ENCODE data around the gene ARL4D.

ARL4D gene

DNA sequence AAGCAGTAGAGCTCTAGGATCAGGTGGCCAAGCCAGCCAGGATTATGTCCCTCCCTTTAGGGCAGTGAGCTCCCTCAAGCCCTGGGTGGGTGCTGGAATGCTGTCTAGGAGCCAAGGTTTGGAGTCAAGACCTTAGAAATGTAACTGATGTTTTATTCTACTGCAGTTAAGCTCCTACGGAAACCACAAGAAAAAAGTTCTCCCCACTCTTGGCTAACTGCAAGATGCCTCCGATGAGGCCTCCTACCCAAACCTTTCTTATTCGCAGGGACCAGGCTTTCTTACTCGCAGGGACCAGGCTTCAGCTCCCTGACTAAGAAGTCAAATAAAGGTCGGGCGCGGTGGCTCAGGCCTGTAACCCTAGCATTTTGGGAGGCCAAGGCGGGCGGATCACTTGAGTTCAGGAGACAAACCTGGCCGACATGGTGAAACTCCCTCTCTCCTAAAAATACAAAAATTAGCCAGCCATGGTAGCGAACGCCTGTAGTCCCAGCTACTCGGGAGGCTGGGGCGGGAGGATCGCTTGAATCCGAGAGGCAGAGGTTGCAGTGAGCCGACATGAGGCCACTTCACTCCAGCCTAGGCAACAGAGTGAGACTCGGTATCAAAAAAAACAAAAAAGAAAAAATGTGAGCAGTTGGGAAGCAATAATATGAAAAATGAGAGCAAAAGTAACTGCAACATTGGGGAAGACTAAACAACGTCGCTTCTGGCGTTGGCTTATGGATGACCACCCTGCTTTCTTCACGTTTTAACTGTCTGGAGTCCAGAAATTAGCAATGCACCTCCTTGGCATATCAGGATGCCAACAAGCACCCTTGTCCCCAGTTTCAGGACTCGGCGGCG is 31.7 kb upstream of the ARL4D start:
- Histone ChIP-seq H4K20me1 (ENCODE audit: insufficient read depth, low read length) (no peaks in the 10 kb centered on the region), H3K79me2 (ENCODE audit: low read length) (no peaks in the 10 kb centered on the region), H3K27ac (ENCODE audit: low read length) (peak overlapping the region; percentile 70; the same call in 1 of the 2 replicates), H3K4me3 (ENCODE audit: low read length) (no peak overlapping the region; the same call in 1 of the 2 replicates), H3K4me2 (ENCODE audit: low read depth, low read length) (peak overlapping the region; percentile 86), H3K36me3 (replicated peaks; ENCODE audit: insufficient read depth, low read length) (no peaks in the 10 kb centered on the region), H3K9me2 (replicated peaks; ENCODE audit: insufficient read depth, low read length) (no peaks in the 10 kb centered on the region), H2AFZ (ENCODE audit: low read length) (no peak overlapping the region), H3K9ac (ENCODE audit: low read length) (peak overlapping the region; percentile 73; the same call in 1 of the 2 replicates), H3K9me3 (replicated peaks; ENCODE audit: insufficient read depth, low read length) (no peaks in the 10 kb centered on the region), H3K27me3 (replicated peaks; ENCODE audit: insufficient read depth, low read length) (peaks cover 25% of the 10 kb centered on the region), H3F3A (ENCODE audit: insufficient read depth, low read length) (peaks cover 17% of the 10 kb centered on the region), H3K4me1 (ENCODE audit: low read length) (peaks cover 5% of the 10 kb centered on the region)
- no peak for DNase-seq
- TF ChIP-seq, protein P1, sequence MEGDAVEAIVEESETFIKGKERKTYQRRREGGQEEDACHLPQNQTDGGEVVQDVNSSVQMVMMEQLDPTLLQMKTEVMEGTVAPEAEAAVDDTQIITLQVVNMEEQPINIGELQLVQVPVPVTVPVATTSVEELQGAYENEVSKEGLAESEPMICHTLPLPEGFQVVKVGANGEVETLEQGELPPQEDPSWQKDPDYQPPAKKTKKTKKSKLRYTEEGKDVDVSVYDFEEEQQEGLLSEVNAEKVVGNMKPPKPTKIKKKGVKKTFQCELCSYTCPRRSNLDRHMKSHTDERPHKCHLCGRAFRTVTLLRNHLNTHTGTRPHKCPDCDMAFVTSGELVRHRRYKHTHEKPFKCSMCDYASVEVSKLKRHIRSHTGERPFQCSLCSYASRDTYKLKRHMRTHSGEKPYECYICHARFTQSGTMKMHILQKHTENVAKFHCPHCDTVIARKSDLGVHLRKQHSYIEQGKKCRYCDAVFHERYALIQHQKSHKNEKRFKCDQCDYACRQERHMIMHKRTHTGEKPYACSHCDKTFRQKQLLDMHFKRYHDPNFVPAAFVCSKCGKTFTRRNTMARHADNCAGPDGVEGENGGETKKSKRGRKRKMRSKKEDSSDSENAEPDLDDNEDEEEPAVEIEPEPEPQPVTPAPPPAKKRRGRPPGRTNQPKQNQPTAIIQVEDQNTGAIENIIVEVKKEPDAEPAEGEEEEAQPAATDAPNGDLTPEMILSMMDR (IDR thresholded peaks at IDR 0.05; ENCODE audit: low read length), result no peak
- TF ChIP-seq EZH2 (optimal IDR thresholded peaks at IDR 0.05; ENCODE audit: low read depth, low read length), result no peak
- TF ChIP-seq EZH2phosphoT487 (IDR thresholded peaks at IDR 0.05; ENCODE audit: low read length), result no peak

DNA sequence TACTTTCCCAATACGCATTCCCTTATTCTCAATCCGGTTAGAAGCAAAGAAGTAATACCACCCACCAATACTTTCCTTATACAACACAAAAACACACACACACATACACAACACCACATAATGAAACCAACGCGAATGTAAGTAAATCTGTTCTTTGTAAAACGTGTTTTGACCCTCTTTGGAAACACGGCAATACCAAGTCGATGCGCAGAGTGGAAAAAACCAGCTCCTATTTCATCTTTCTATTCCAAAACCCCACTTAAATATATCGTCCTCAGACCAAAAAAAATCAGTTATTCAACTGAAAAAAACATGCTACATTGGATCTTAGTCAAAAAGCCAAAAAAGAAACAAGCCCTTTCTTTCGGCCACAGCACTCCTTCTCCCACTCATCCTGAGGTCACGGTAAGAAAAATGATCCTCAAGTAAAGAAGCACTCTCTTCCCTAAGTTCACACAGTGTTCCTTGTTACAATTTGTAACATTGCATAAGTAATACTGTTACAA is 31.0 kb upstream of the ARL4D start:
- H3K27ac ChIP-seq (ENCODE audit: low read length), result peak overlapping the region; percentile 70
- peaks cover 25% of the 10 kb centered on the region for H3K27me3 ChIP-seq (replicated peaks; ENCODE audit: insufficient read depth, low read length)
- no peaks in the 10 kb centered on the region for H3K79me2 ChIP-seq (ENCODE audit: low read length)
- peak overlapping the region; percentile 48 for H3K4me3 ChIP-seq (ENCODE audit: low read length)
- no peaks in the 10 kb centered on the region for H3K36me3 ChIP-seq (replicated peaks; ENCODE audit: insufficient read depth, low read length)
- peaks cover 23% of the 10 kb centered on the region for H3F3A ChIP-seq (ENCODE audit: insufficient read depth, low read length)
- peak; percentile 71 for DNase-seq
- H3K4me1 ChIP-seq (ENCODE audit: low read length), result peaks cover 11% of the 10 kb centered on the region
- H3K9me2 ChIP-seq (replicated peaks; ENCODE audit: insufficient read depth, low read length), result no peaks in the 10 kb centered on the region
- TF ChIP-seq, protein P1 (IDR thresholded peaks at IDR 0.05; ENCODE audit: low read length), result no peak
- no peak for TF ChIP-seq EZH2 (optimal IDR thresholded peaks at IDR 0.05; ENCODE audit: low read depth, low read length)
- TF ChIP-seq EZH2phosphoT487 (IDR thresholded peaks at IDR 0.05; ENCODE audit: low read length), result no peak
- H3K4me2 ChIP-seq (ENCODE audit: low read depth, low read length), result peak overlapping the region; percentile 86
- H2AFZ ChIP-seq (ENCODE audit: low read length), result peak overlapping the region; percentile 80; the same call in 1 of the 2 replicates
- H3K9ac ChIP-seq (ENCODE audit: low read length), result peak overlapping the region; percentile 73
- H4K20me1 ChIP-seq (ENCODE audit: insufficient read depth, low read length), result no peaks in the 10 kb centered on the region
- no peaks in the 10 kb centered on the region for H3K9me3 ChIP-seq (replicated peaks; ENCODE audit: insufficient read depth, low read length)

DNA sequence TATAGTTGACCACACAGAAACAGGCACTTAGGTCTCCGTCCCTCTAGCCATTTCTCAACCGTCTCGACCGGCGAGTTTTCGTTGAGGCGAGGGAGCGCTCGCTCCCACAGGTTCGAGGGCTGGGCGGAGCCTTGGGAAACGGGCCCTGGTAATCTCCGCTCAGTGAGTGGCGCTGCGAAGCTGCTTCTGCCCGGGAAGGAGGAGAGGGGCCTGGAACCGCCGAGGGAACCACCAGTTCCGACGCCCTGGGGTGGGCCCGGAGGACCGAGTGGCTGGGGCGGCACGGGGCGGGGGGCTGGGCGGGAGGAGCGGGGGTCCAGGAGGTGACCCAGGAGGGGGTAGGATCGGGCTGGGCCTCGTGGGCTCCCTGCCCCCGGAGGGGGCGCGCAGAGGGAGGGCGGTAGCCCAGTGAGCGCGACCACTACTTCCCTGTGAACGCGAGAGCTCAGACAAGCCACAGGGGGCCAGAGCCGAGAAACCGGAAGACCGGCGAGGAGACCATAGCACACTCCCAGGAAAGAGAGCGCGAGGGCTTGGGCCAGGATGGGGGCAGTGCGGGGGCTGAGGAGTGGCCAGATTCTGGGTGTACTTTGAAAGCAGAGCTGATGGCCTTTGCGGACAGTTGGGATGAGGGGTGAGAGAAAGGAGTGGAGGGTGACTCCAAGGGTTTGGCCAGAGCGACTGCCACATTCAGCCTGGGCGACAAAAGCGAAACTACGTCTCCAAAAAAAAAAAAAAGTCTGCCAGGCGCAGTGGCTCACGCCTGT is 29.9 kb upstream of the ARL4D start:
- H3K9ac ChIP-seq (ENCODE audit: low read length), result peak overlapping the region; percentile 73
- no peaks in the 10 kb centered on the region for H3K36me3 ChIP-seq (replicated peaks; ENCODE audit: insufficient read depth, low read length)
- peaks cover 23% of the 10 kb centered on the region for H3F3A ChIP-seq (ENCODE audit: insufficient read depth, low read length)
- TF ChIP-seq, protein P1 (IDR thresholded peaks at IDR 0.05; ENCODE audit: low read length), result no peak
- TF ChIP-seq EZH2phosphoT487 (IDR thresholded peaks at IDR 0.05; ENCODE audit: low read length), result no peak
- no peak for TF ChIP-seq EZH2 (optimal IDR thresholded peaks at IDR 0.05; ENCODE audit: low read depth, low read length)
- H3K4me2 ChIP-seq (ENCODE audit: low read depth, low read length), result peak overlapping the region; percentile 86
- no peaks in the 10 kb centered on the region for H3K79me2 ChIP-seq (ENCODE audit: low read length)
- peak overlapping the region; percentile 80 for H2AFZ ChIP-seq (ENCODE audit: low read length)
- H3K9me3 ChIP-seq (replicated peaks; ENCODE audit: insufficient read depth, low read length), result no peaks in the 10 kb centered on the region
- H3K27me3 ChIP-seq (replicated peaks; ENCODE audit: insufficient read depth, low read length), result peaks cover 32% of the 10 kb centered on the region
- peak; percentile 33 for DNase-seq
- no peaks in the 10 kb centered on the region for H3K9me2 ChIP-seq (replicated peaks; ENCODE audit: insufficient read depth, low read length)
- H3K27ac ChIP-seq (ENCODE audit: low read length), result peak overlapping the region; percentile 70; the same call in 1 of the 2 replicates
- peak overlapping the region; percentile 48 for H3K4me3 ChIP-seq (ENCODE audit: low read length)
- H3K4me1 ChIP-seq (ENCODE audit: low read length), result peaks cover 11% of the 10 kb centered on the region
- H4K20me1 ChIP-seq (ENCODE audit: insufficient read depth, low read length), result no peaks in the 10 kb centered on the region

All from MM.1S (cell line).